GM15510 (cell line): Measurements from ENCODE around the gene SULT1A1.
"Not testable (repeated sequence)": the region's sequence is repeated elsewhere in the genome, so short reads cannot be mapped to it uniquely, and the experiment has no call there.

Source experiments
- POLR2A ChIP-seq: IDR thresholded peaks from 3 replicates; pipeline ENCODE4 v1.6.1; 2011; ENCODE audit warnings: borderline replicate concordance; ENCODE audit not compliant: insufficient read length; ENCODE audit errors: extremely low read depth

The SULT1A1 gene

GRCh38 chr16:28609631-28610594 is at the start of gene SULT1A1:
Gene SULT1A1, minus strand, starts transcription at chr16:28610044. Its CDS starts 1,189 bp downstream, at chr16:28608855.
- no peak for TF ChIP-seq POLR2A

GRCh38 chr16:28637765-28638164 is 27.9 kb upstream of the SULT1A1 start, which contains the start of gene NPIPB8:
Gene NPIPB8, plus strand, starts transcription at chr16:28638065. Its CDS starts 296 bp downstream, at chr16:28638361.
- not testable (repeated sequence) for TF ChIP-seq POLR2A

DNA sequence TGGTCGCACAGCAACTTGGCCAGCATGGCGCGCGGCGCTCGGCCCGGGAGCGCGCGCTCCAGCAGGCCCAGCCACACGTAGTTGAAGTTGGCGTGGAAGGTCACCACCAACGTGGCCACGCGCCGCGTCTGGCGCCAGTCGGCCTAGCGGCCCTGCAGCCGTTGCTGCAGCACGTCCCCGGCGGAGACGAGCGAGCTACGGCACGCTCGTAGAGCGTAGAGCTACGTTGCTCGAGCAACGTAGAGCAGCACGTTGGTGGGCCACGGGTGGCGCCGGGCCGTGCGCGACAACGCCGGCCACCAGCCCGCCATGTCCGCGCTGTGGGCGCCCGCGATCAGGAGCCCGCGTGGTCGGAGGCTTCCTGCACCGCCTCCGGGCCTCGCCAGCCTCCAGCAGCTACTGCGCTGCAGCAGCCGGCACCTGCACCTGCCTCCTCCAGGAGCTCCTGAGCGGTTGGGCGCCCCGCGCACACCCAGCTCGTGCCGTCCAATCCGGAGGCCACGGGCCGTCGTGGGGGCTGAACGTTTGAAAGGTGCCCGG is 13.4 kb upstream of the SULT1A1 start:
- TF ChIP-seq POLR2A, result no peak

DNA sequence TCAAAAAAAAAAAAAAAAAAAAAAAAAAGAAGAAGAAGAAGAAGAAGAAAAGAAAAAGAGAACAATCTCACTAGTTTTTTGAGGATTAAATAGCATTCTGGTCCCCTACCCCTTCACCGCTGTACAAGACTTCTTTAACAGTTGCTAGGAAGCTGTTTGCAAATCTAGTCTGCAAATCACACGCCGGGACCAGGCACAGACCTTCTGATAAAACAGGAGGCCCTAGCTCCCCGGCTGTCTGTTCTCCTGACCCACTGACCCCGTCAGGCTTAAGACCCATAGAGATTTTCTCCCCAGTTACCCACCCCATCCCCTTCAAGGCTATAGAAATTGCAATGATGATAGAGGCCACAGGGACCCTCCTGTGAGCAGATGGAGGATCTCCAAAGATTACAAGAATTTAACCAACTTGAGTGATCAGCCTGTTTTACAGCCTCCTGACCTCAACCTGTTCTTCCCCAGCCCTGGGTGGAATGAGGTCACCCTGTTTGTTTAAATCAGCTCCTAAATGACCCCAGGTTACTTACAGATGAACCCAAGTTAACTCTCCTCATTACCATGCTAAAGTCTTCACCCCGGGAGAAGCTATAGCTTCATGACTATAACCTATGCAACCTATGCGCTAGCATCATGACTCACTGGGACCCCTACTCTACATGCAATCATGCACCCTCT is 11.8 kb upstream of the SULT1A1 start:
- TF ChIP-seq POLR2A, result no peak

GRCh38 chr16:28617874-28618273 is 8.0 kb upstream of the SULT1A1 start:
- no peak for TF ChIP-seq POLR2A

- no peak for TF ChIP-seq POLR2A
Observed at GRCh38 chr16:28616636-28617035, 6.8 kb upstream of the SULT1A1 start.

- TF ChIP-seq POLR2A, result no peak
Observed at GRCh38 chr16:28610595-28611191, 849 bp upstream of the SULT1A1 start.

DNA sequence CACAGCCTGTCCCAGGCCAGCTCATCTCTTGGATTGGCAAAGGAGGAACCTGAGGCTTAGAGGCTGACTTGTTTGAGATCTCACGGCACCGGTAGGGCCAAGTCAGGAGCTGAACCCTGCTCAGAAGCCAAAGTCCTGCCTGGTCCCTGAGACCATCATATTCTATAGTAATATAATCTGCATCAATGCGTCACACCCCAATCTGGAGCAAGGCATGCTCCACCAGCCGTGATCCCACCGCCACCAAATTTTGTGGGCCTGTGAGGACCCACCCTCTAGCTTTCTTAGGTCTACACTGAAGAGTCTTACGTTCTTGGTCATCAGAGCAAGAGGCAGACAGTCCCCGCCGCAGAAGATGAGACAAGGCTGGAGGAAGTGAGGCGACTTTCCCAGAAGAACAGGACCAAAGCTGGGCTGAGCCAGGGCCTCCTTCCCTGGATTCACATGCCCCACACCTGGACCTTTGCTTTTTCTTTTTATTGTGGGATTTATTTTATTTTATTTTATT is 2.7 kb downstream of the SULT1A1 start:
- no peak for TF ChIP-seq POLR2A

GRCh38 chr16:28606291-28607115 is 3.3 kb downstream of the SULT1A1 start:
- TF ChIP-seq POLR2A, result no peak

DNA sequence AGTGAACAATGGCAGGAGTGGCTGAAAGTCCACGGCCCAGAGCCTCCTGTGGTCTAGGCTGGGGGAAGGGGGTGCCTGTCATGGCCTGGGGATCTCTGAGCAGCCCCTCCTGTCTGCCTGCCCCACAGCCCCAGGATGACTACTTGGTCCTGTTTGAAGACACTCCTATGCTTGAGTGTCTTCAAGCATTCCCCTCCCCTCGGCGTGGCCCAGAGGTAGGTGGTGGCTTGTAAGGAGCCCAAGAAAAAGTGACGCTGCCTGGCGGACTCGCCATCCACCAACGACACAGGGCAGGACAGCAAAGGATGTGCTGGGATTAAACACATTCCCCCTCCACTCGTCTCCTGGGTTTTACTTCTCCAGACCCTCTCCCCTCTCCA is 5.7 kb downstream of the SULT1A1 start:
- TF ChIP-seq POLR2A, result no peak

DNA sequence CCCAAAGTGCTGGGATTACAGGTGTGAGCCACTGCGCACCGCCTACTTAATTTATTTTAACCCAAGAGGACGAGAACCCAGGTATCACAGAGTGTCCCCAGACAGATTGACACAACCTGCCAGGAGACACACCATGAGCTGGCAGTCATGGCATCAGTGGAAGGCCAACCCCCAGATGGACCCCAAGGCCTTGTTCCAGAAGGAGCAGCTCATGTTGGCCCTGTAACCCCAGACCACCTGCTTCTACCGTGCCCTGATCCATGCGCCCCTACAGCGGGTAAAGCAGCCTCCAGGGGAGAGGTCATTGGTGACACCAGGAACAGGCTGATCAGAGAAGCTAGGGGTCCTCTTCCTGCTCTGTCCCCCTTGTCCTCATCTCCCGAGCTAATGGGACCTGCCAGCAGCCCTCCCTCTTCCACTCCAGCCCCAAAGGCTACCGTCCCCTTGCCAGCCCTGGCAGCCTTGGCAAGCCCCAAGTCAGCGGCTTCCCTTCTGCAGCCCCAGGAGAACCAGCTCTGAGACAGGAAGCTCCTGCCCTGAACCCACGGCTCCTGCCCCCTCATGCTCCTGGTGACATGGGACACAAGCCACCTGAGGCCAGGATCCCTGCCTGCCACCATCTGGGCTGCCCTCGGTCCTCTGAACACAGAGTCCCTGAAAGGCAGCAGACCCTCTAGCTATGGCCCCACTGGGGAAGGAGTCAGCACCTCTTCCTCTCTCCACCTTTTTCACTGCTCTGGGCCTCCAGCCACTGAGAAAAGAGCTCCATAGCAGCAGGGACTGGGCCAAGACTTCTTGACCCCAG is 6.3 kb downstream of the SULT1A1 start:
- TF ChIP-seq POLR2A, result no peak

GRCh38 chr16:28602529-28602928 is 7.3 kb downstream of the SULT1A1 start:
- no peak for TF ChIP-seq POLR2A

DNA sequence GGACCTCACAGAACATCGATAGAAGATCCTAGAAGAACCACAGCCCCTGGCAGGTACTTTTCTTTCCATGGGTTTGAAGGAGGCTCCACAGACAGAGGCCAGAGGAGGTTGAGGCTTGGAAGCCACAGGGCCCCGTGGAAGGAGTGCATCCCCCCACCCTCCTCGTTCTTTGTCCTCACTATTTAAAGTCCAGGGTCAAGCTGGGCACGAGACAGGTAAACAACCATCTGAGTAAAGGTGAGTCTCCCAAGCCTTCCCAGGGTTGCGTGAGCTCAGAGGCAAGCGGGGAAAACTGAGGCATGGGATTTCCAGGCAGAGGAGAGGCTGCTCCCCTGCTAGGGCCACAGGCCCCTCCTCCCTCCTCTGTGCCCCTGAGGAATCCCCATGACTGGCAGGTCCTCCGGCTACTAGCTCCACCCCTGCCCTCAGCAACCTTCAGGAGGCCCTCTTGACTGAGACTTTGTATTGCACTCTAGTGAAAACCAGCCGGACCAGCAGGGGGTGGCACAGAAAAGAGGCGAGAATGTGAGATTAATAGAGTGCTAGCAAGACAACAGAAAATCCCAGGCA is 12.1 kb downstream of the SULT1A1 start:
- TF ChIP-seq POLR2A, result no peak
